Measurements from ENCODE around the gene STAMBP.

DNA sequence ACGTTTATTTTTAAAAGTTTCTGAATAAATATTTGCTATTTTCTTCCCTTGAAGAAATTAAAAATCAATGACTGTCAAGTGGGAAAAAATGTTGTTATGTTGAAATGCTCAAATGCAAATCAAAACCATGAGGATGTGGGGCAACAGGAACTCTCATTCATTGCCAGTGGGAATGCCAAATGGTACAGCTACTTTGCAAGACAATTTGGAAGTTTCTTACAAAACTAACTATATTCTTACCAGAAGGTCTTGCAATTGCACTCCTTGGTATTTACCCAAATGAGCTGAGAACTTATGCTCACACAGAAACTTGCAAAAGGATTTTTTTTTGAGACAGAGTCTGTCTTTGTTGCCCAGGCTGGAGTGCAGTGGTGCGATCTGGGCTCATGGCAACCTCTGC, 56.6 kb downstream of the STAMBP start:
- no peak for TF ChIP-seq BHLHE40 (IDR thresholded peaks at IDR 0.05; ENCODE audit: borderline replicate concordance)
- TF ChIP-seq ZNF384 (IDR thresholded peaks at IDR 0.05), result no peak
- no peak for TF ChIP-seq ARNT (IDR thresholded peaks at IDR 0.05)
- TF ChIP-seq FOXM1 (IDR thresholded peaks at IDR 0.05; ENCODE audit: borderline replicate concordance), result no peak
- TF ChIP-seq FOXA1 (IDR thresholded peaks at IDR 0.05), result no peak
- TF ChIP-seq ELF4 (IDR thresholded peaks at IDR 0.05), result no peak
- TF ChIP-seq HDGF (IDR thresholded peaks at IDR 0.05; ENCODE audit: borderline replicate concordance), result no peak
- no peak for TF ChIP-seq NFRKB (IDR thresholded peaks at IDR 0.05)
- no peak for TF ChIP-seq TARDBP (IDR thresholded peaks at IDR 0.05)
- TF ChIP-seq FOXK2 (IDR thresholded peaks at IDR 0.05), result no peak
- TF ChIP-seq, protein P1, sequence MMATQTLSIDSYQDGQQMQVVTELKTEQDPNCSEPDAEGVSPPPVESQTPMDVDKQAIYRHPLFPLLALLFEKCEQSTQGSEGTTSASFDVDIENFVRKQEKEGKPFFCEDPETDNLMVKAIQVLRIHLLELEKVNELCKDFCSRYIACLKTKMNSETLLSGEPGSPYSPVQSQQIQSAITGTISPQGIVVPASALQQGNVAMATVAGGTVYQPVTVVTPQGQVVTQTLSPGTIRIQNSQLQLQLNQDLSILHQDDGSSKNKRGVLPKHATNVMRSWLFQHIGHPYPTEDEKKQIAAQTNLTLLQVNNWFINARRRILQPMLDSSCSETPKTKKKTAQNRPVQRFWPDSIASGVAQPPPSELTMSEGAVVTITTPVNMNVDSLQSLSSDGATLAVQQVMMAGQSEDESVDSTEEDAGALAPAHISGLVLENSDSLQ (IDR thresholded peaks at IDR 0.05), result no peak
- TF ChIP-seq L3MBTL2 (conservative IDR thresholded peaks at IDR 0.05), result no peak
- no peak for TF ChIP-seq LEF1 (IDR thresholded peaks at IDR 0.05; ENCODE audit: borderline replicate concordance)
- no peak for TF ChIP-seq SP1 (IDR thresholded peaks at IDR 0.05)
